OCI-LY1 (cell line): Measurements from ENCODE around the gene NPW.

Experiments
- CTCF ChIP-seq: fragments of 200-600 bp; sonication (generic), shearing (Covaris generic); IDR thresholded peaks from 2 replicates; pipeline ENCODE4 v1.5.1; 2017; ENCODE audit warnings: mild to moderate bottlenecking, antibody characterized with exemption, low read length, moderate library complexity, mixed read lengths
- EZH2 ChIP-seq: fragments of 200-600 bp; sonication (generic), shearing (Covaris generic); IDR thresholded peaks from 2 replicates; pipeline ENCODE4 v1.8.0; 2017; ENCODE audit warnings: borderline replicate concordance, mixed run types, mild to moderate bottlenecking, antibody characterized with exemption, low read length, moderate library complexity, mixed read lengths

DNA sequence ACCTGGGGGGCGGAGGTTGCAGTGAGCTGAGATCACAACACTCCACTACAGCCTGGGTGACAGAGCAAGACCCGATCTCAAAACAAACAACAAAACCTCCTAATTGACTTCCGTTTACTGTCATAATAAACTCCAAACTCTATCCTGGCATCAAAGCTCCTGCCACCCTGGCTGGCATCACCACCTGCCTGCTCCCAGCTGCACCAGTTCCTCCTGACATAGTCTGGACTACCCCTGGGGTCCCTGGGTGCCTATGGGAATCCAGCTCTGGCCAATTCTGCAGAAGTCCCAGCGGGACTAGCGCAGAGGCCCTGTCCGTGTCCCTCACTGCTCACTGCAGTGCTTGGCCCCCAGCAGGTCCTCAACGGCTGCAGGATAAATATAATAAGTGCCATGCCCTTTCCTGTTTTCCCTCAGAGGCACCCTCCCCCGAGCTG, 27.3 kb downstream of the NPW start:
- TF ChIP-seq CTCF: no peak
- TF ChIP-seq EZH2: no peak
